IMR-90 (cell line): ENCODE results near the gene RNF130.

Experiments
- BHLHE40 ChIP-seq: fragments of 150-350 bp; IDR thresholded peaks from 2 replicates; pipeline ENCODE4 v1.6.1; 2016; ENCODE audit warnings: mild to moderate bottlenecking, low read depth, low read length
- CEBPB ChIP-seq: IDR thresholded peaks from 2 replicates; pipeline ENCODE4 v1.6.1; 2012; ENCODE audit warnings: low read depth, low read length, improper control_type of control experiment
- CHD1 ChIP-seq: IDR thresholded peaks from 2 replicates; pipeline ENCODE4 v1.6.1; 2012; ENCODE audit warnings: low read depth, low read length, improper control_type of control experiment
- CTCF ChIP-seq: conservative IDR thresholded peaks from 2 replicates; pipeline ENCODE4 v1.5.1; 2012; ENCODE audit warnings: mild to moderate bottlenecking, low read depth, low read length, improper control_type of control experiment
- ELK1 ChIP-seq: fragments of 150-350 bp; IDR thresholded peaks from 2 replicates; pipeline ENCODE4 v1.6.1; 2016; ENCODE audit warnings: low read depth, mild to moderate bottlenecking, low read length, moderate library complexity, borderline replicate concordance
- FOS ChIP-seq: fragments of 150-350 bp; IDR thresholded peaks from 2 replicates; pipeline ENCODE4 v1.6.1; 2016; ENCODE audit warnings: low read depth, low read length
- MAFK ChIP-seq: IDR thresholded peaks from 2 replicates; pipeline ENCODE4 v1.6.1; 2012; ENCODE audit warnings: low read depth, low read length, improper control_type of control experiment
- MAZ ChIP-seq: IDR thresholded peaks from 2 replicates; pipeline ENCODE4 v1.6.1; 2012; ENCODE audit warnings: low read depth, mild to moderate bottlenecking, low read length, improper control_type of control experiment, moderate library complexity, borderline replicate concordance
- MXI1 ChIP-seq: IDR thresholded peaks from 2 replicates; pipeline ENCODE4 v1.6.1; 2012; ENCODE audit warnings: low read depth, mild to moderate bottlenecking, low read length, moderate library complexity, borderline replicate concordance
- POLR2A ChIP-seq: IDR thresholded peaks from 2 replicates; pipeline ENCODE4 v1.6.1; 2012; ENCODE audit warnings: mild to moderate bottlenecking, low read depth, low read length
- RAD21 ChIP-seq: IDR thresholded peaks from 2 replicates; pipeline ENCODE4 v1.6.1; 2012; ENCODE audit warnings: low read length, improper control_type of control experiment
- RCOR1 ChIP-seq: IDR thresholded peaks from 2 replicates; pipeline ENCODE4 v1.6.1; 2012; ENCODE audit warnings: mild to moderate bottlenecking, low read length, improper control_type of control experiment; ENCODE audit not compliant: insufficient replicate concordance
- RFX5 ChIP-seq: IDR thresholded peaks from 2 replicates; pipeline ENCODE4 v1.8.0; 2012; ENCODE audit warnings: low read depth, mild to moderate bottlenecking, low read length, moderate library complexity
- USF2 ChIP-seq: fragments of 150-350 bp; IDR thresholded peaks from 2 replicates; pipeline ENCODE4 v1.6.1; 2017; ENCODE audit warnings: mild to moderate bottlenecking, antibody characterized with exemption, low read length, low read depth

GRCh38 chr5:180102636-180103035, 31.1 kb upstream of the RNF130 start:
- TF ChIP-seq POLR2A (no peak), CTCF (no peak), MAZ (no peak), USF2 (no peak), RFX5 (no peak), RCOR1 (no peak), RAD21 (no peak), CHD1 (no peak), ELK1 (no peak), CEBPB (no peak), BHLHE40 (no peak), MXI1 (no peak), FOS (no peak), MAFK (no peak)
